ENCODE measurements around the gene SPRING1. TPM values are rescaled to one million over a fixed set of nuclear protein-coding genes. Genes with fewer than 3 reads are reported as not detected.

The SPRING1 gene
- total RNA-seq, 2 experiments from 2014 or later: 7.6 to 7.8 TPM

DNA sequence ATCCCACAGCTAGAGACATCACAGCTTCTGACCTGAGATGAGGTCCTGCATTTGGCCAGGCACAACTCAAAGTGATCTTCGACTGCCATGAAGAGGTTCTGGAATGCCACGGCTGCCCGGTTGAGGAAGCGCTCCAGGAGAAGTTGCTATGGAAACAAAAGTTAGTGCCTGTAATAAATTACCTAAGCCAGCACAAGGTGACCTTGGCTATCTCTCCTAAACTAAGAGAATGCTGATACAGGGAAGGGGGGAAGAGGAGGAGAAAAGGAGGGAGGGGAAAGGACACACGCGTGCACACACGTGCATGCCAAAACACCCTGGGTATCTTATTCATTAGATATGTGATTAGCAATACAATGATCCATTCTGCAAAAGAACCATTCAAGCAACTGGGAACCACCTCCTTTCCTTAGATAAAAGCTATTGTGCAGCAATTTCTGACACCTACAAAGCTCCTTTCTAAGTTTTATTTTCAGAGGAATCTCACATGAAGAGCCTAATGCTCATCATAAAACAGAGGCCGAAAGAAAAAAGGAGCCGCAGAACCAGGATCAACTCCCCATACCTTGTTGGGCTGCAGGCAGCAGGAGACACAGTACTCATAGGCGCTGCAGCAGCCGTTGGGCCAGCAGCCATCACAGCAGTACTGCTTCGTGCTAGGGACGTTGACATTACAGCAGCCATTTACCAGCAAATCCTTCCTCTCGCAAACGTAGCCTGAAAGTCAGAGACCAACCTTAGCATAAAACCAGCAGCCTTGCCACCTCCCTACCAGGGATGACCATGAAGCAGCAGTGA lies 17.9 kb downstream of the SPRING1 start:
- Histone ChIP-seq H3K36me3 (ENCODE audit: insufficient read depth, low read length) (peaks cover 59% of the 10 kb centered on the region), H3K4me3 (ENCODE audit: low read length) (no peak overlapping the region), H3K4me1 (ENCODE audit: insufficient read depth, low read length) (no peaks in the 10 kb centered on the region), H3K27me3 (ENCODE audit: control insufficient read depth in 1 of 2, insufficient read depth in 2 of 2, low read length in 2 of 2) (no peaks in the 10 kb centered on the region), H3K27ac (ENCODE audit: low read depth in 1 of 2, low read length in 2 of 2) (no peak overlapping the region), H3K9me3 (ENCODE audit: control insufficient read depth in 1 of 2, insufficient read depth in 1 of 2, low read length in 2 of 2) (no peaks in the 10 kb centered on the region)
- ChIA-PET POLR2A (no interaction called here), CTCF (no interaction called here)
- Mint-ChIP-seq H3K4me3 (no peak overlapping the region), H3K9me3 (no peaks in the 10 kb centered on the region), H3K27me3 (no peaks in the 10 kb centered on the region), H3K27ac (no peak overlapping the region), H3K4me1 (ENCODE audit: low read depth) (no peaks in the 10 kb centered on the region), H3K36me3 (ENCODE audit: low read depth) (peaks cover 82% of the 10 kb centered on the region)
- ATAC-seq (ENCODE audit: poor library complexity): no peak
- TF ChIP-seq, protein P1, sequence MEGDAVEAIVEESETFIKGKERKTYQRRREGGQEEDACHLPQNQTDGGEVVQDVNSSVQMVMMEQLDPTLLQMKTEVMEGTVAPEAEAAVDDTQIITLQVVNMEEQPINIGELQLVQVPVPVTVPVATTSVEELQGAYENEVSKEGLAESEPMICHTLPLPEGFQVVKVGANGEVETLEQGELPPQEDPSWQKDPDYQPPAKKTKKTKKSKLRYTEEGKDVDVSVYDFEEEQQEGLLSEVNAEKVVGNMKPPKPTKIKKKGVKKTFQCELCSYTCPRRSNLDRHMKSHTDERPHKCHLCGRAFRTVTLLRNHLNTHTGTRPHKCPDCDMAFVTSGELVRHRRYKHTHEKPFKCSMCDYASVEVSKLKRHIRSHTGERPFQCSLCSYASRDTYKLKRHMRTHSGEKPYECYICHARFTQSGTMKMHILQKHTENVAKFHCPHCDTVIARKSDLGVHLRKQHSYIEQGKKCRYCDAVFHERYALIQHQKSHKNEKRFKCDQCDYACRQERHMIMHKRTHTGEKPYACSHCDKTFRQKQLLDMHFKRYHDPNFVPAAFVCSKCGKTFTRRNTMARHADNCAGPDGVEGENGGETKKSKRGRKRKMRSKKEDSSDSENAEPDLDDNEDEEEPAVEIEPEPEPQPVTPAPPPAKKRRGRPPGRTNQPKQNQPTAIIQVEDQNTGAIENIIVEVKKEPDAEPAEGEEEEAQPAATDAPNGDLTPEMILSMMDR (IDR thresholded peaks at IDR 0.05): no peak
- no peak for DNase-seq
- intact Hi-C loops (cut with DNase I, micrococcal nuclease): no loop called here

GRCh38 chr12:116718655-116719454 lies 19.0 kb downstream of the SPRING1 start:
- DNase-seq: no peak
- TF ChIP-seq, protein P1 (IDR thresholded peaks at IDR 0.05): no peak
- no peak for ATAC-seq (ENCODE audit: poor library complexity)
- Histone ChIP-seq H3K27me3 (ENCODE audit: control insufficient read depth in 1 of 2, insufficient read depth in 2 of 2, low read length in 2 of 2) (no peaks in the 10 kb centered on the region), H3K4me1 (ENCODE audit: insufficient read depth, low read length) (no peaks in the 10 kb centered on the region), H3K9me3 (ENCODE audit: control insufficient read depth in 1 of 2, insufficient read depth in 1 of 2, low read length in 2 of 2) (no peaks in the 10 kb centered on the region), H3K36me3 (ENCODE audit: insufficient read depth, low read length) (peaks cover 59% of the 10 kb centered on the region), H3K4me3 (ENCODE audit: low read length) (no peak overlapping the region), H3K27ac (ENCODE audit: low read depth in 1 of 2, low read length in 2 of 2) (no peak overlapping the region)
- H3K4me1 Mint-ChIP-seq (ENCODE audit: low read depth): no peaks in the 10 kb centered on the region
- CTCF ChIA-PET: interaction anchor here (1.1 to 1.5 kb wide), 2 partner anchors 10 to 16 kb away, joined by 3 to 6 read pairs; no protein-coding TSS in a partner anchor
- H3K9me3 Mint-ChIP-seq: no peaks in the 10 kb centered on the region
- intact Hi-C loops (cut with DNase I, micrococcal nuclease): no loop called here
- no peak overlapping the region for H3K27ac Mint-ChIP-seq
- H3K27me3 Mint-ChIP-seq: no peaks in the 10 kb centered on the region
- POLR2A ChIA-PET: interaction anchor here (1.1 kb wide), 1 partner anchor 10 kb away, joined by 3 read pairs; no protein-coding TSS in a partner anchor
- no peak overlapping the region for H3K4me3 Mint-ChIP-seq
- H3K36me3 Mint-ChIP-seq (ENCODE audit: low read depth): peaks cover 85% of the 10 kb centered on the region

- peaks cover 54% of the 10 kb centered on the region for H3K36me3 ChIP-seq (ENCODE audit: insufficient read depth, low read length)
- H3K36me3 Mint-ChIP-seq (ENCODE audit: low read depth): peaks cover 88% of the 10 kb centered on the region
Measured at GRCh38 chr12:116717466-116718437, 20.1 kb downstream of the SPRING1 start.

More at GRCh38 chr12:116717466-116718437, 20.1 kb downstream of the SPRING1 start:
- TF ChIP-seq, protein P1 (IDR thresholded peaks at IDR 0.05): no peak
- Histone ChIP-seq H3K9me3 (ENCODE audit: control insufficient read depth in 1 of 2, insufficient read depth in 1 of 2, low read length in 2 of 2) (no peaks in the 10 kb centered on the region), H3K27me3 (ENCODE audit: control insufficient read depth in 1 of 2, insufficient read depth in 2 of 2, low read length in 2 of 2) (no peaks in the 10 kb centered on the region), H3K4me1 (ENCODE audit: insufficient read depth, low read length) (no peaks in the 10 kb centered on the region), H3K4me3 (ENCODE audit: low read length) (no peak overlapping the region), H3K27ac (ENCODE audit: low read depth in 1 of 2, low read length in 2 of 2) (no peak overlapping the region)
- Mint-ChIP-seq H3K9me3 (no peaks in the 10 kb centered on the region), H3K27ac (no peak overlapping the region), H3K4me3 (no peak overlapping the region), H3K27me3 (no peaks in the 10 kb centered on the region), H3K4me1 (ENCODE audit: low read depth) (no peaks in the 10 kb centered on the region)
- ATAC-seq (ENCODE audit: poor library complexity): no peak
- DNase-seq: no peak
- intact Hi-C loops (cut with DNase I, micrococcal nuclease): no loop called here
- POLR2A ChIA-PET: interaction anchor here (1.1 kb wide), 1 partner anchor 9 kb away, joined by 3 read pairs; no protein-coding TSS in a partner anchor
- CTCF ChIA-PET: interaction anchor here (1.1 to 1.5 kb wide), 2 partner anchors 9 to 14 kb away, joined by 3 to 6 read pairs; no protein-coding TSS in a partner anchor

Measured in CD4-positive, alpha-beta T cell (primary cell).